ENCODE measurements around the gene BEST4. TPM values are rescaled to one million over a fixed set of nuclear protein-coding genes. Genes with fewer than 3 reads are reported as not detected.

Gene BEST4
- total and polyA plus RNA-seq, 2 of the 13 experiments (the other 11 are each of a cell fraction or from before 2014, with no cell fraction given), result 0.77 to 1.4 TPM

DNA sequence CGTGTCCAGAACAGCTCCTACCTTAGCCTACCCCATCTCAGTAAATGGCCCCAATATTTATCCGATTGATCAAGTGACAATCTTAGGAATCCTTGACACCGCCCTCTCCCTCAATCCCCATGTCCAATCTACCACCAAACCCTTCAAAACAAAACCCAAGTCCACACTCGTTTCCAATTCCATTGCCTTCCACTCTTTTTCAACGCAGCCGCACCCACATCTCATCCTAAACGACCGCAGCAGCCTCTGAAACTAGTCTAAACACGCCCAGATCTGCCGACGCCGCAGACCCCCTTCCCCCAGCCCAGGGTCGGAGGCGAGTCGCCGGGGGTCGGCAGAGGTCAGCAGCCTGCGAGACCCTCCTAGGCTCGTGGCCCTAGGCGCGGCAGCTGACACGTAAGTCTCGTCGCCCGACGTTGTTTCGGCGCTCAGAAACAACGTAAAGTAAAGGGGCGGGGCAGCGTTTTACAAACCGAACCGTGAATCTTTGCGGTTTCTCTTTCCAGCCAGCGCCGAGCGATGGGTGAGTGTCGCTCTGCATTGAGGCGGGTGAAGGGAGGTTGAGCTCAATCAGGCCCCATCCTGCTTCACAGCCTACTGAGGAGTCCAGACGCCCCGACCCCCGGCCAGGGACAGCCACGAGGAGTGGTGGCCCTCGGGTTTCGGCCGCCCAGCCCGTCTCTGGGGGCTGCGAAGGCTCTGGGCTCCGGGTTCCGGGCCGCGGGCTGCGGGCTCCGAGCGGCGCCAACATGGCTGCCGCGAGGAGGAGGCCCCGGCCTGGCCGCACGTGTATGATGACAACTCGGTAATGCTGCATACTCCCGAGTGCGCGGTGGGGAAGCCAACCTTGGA, 12.7 kb downstream of the BEST4 start, which contains the start of gene RPS8 (continued):
- TF ChIP-seq FOXC1 (CRISPR knock-in tag; IDR thresholded peaks at IDR 0.05; ENCODE audit: borderline replicate concordance) (peak; percentile 51; the same call in 1 of the 2 replicates), ZNF234 (CRISPR knock-in tag; conservative IDR thresholded peaks at IDR 0.05) (peak; percentile 88), ZNF558 (CRISPR knock-in tag; IDR thresholded peaks at IDR 0.05; ENCODE audit: borderline replicate concordance) (no peak; the same call in 1 of the 2 replicates), ZNF589 (CRISPR knock-in tag; conservative IDR thresholded peaks at IDR 0.05) (peak; percentile 71; the same call in 1 of the 2 replicates), KAT8 (CRISPR knock-in tag; IDR thresholded peaks at IDR 0.05) (peak; percentile 97), FOSL2 (CRISPR knock-in tag; IDR thresholded peaks at IDR 0.05) (peak; percentile 54; the same call in 1 of the 2 replicates), SOX5 (CRISPR knock-in tag; IDR thresholded peaks at IDR 0.05; ENCODE audit: borderline replicate concordance) (no peak; the same call in 1 of the 2 replicates), ZNF75D (CRISPR knock-in tag; IDR thresholded peaks at IDR 0.05; ENCODE audit: borderline replicate concordance) (0 out of 2 replicates have a peak, but pooled peaks have one; percentile 89), RXRA (CRISPR knock-in tag; IDR thresholded peaks at IDR 0.05) (peak; percentile 96), ZFP36L1 (CRISPR knock-in tag; IDR thresholded peaks at IDR 0.05) (peak; percentile 84; the same call in 1 of the 2 replicates), ZNF678 (CRISPR knock-in tag; IDR thresholded peaks at IDR 0.05) (peak; percentile 50; the same call in 1 of the 2 replicates), ZNF878 (CRISPR knock-in tag; IDR thresholded peaks at IDR 0.05) (peak; percentile 80), ZNF367 (CRISPR knock-in tag; IDR thresholded peaks at IDR 0.05; ENCODE audit: borderline replicate concordance) (peak; percentile 56; the same call in 1 of the 2 replicates)
- TF ChIP-seq, protein P1, sequence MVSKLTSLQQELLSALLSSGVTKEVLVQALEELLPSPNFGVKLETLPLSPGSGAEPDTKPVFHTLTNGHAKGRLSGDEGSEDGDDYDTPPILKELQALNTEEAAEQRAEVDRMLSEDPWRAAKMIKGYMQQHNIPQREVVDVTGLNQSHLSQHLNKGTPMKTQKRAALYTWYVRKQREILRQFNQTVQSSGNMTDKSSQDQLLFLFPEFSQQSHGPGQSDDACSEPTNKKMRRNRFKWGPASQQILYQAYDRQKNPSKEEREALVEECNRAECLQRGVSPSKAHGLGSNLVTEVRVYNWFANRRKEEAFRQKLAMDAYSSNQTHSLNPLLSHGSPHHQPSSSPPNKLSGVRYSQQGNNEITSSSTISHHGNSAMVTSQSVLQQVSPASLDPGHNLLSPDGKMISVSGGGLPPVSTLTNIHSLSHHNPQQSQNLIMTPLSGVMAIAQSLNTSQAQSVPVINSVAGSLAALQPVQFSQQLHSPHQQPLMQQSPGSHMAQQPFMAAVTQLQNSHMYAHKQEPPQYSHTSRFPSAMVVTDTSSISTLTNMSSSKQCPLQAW (CRISPR knock-in tag; IDR thresholded peaks at IDR 0.05), result peak; percentile 69; the same call in 1 of the 2 replicates
- TF ChIP-seq, protein P2, sequence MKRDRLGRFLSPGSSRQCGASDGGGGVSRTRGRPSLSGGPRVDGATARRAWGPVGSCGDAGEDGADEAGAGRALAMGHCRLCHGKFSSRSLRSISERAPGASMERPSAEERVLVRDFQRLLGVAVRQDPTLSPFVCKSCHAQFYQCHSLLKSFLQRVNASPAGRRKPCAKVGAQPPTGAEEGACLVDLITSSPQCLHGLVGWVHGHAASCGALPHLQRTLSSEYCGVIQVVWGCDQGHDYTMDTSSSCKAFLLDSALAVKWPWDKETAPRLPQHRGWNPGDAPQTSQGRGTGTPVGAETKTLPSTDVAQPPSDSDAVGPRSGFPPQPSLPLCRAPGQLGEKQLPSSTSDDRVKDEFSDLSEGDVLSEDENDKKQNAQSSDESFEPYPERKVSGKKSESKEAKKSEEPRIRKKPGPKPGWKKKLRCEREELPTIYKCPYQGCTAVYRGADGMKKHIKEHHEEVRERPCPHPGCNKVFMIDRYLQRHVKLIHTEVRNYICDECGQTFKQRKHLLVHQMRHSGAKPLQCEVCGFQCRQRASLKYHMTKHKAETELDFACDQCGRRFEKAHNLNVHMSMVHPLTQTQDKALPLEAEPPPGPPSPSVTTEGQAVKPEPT (CRISPR knock-in tag; IDR thresholded peaks at IDR 0.05; ENCODE audit: low read depth), result peak; percentile 80
- TF ChIP-seq, protein P3, sequence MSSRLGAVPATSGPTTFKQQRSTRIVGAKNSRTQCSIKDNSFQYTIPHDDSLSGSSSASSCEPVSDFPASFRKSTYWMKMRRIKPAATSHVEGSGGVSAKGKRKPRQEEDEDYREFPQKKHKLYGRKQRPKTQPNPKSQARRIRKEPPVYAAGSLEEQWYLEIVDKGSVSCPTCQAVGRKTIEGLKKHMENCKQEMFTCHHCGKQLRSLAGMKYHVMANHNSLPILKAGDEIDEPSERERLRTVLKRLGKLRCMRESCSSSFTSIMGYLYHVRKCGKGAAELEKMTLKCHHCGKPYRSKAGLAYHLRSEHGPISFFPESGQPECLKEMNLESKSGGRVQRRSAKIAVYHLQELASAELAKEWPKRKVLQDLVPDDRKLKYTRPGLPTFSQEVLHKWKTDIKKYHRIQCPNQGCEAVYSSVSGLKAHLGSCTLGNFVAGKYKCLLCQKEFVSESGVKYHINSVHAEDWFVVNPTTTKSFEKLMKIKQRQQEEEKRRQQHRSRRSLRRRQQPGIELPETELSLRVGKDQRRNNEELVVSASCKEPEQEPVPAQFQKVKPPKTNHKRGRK (CRISPR knock-in tag; IDR thresholded peaks at IDR 0.05), result no peak
- TF ChIP-seq, protein P4, sequence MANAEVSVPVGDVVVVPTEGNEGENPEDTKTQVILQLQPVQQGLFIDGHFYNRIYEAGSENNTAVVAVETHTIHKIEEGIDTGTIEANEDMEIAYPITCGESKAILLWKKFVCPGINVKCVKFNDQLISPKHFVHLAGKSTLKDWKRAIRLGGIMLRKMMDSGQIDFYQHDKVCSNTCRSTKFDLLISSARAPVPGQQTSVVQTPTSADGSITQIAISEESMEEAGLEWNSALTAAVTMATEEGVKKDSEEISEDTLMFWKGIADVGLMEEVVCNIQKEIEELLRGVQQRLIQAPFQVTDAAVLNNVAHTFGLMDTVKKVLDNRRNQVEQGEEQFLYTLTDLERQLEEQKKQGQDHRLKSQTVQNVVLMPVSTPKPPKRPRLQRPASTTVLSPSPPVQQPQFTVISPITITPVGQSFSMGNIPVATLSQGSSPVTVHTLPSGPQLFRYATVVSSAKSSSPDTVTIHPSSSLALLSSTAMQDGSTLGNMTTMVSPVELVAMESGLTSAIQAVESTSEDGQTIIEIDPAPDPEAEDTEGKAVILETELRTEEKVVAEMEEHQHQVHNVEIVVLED (CRISPR knock-in tag; IDR thresholded peaks at IDR 0.05; ENCODE audit: borderline replicate concordance), result peak; percentile 93

All from HepG2 (cell line).